GM10266 (cell line): Measurements from ENCODE around the gene HCN4.
A peak's percentile ranks its signal among the peaks of the same experiment; 100 is the strongest.

Source experiments
- DNase-seq: peaks from one replicate; pipeline ENCODE4 v3.0.0; 2012; ENCODE audit errors: extremely low spot score
- CTCF ChIP-seq: IDR thresholded peaks from 2 replicates; pipeline ENCODE4 v1.5.1; 2012; ENCODE audit warnings: mild to moderate bottlenecking, low read depth; ENCODE audit not compliant: control insufficient read depth, insufficient read depth; ENCODE audit errors: missing control alignments

HCN4 gene

GRCh38 chr15:73321496-73322450 is 47.0 kb downstream of the HCN4 start:
- DNase-seq, result no peak
- TF ChIP-seq CTCF, result no peak

- no peak for DNase-seq
- no peak for TF ChIP-seq CTCF
These were observed 48.1 kb downstream of the HCN4 start for GRCh38 chr15:73320619-73321180.

GRCh38 chr15:73319460-73320245 is 49.1 kb downstream of the HCN4 start:
- no peak for TF ChIP-seq CTCF
- DNase-seq, result no peak

GRCh38 chr15:73318463-73319351 is 50.1 kb downstream of the HCN4 start:
- DNase-seq, result peak; percentile 85
- TF ChIP-seq CTCF, result no peak

GRCh38 chr15:73317651-73318462 is 50.9 kb downstream of the HCN4 start:
- DNase-seq, result no peak
- TF ChIP-seq CTCF, result no peak

- TF ChIP-seq CTCF, result no peak
- no peak for DNase-seq
These were observed 54.9 kb downstream of the HCN4 start for GRCh38 chr15:73313861-73314260.
